ENCODE results near the gene LUC7L. TPM values are rescaled to one million over a fixed set of nuclear protein-coding genes. Genes with fewer than 3 reads are reported as not detected.

LUC7L gene
- total RNA-seq, 1 experiment from 2014 or later = 137 TPM

GRCh38 chr16:183005-183404 is 46.2 kb downstream of the LUC7L start:
- no peak overlapping the region for H3K23ac ChIP-seq (ENCODE audit: insufficient read length, low read depth, low read length)
- Mint-ChIP-seq H3K36me3 (ENCODE audit: insufficient read depth in 1 of 3, low read depth in 3 of 3) (peaks cover 6 to 22% (median 18%) of the 10 kb centered on the region in 3 experiments; a peak in 6 of 7 replicates), H3K27me3 (ENCODE audit: low read depth) (peaks cover 25% of the 10 kb centered on the region), H3K4me3 (no peak overlapping the region), H3K9me3 (no peaks in the 10 kb centered on the region; a peak in 1 of 5 replicates), H3K4me1 (no peaks in the 10 kb centered on the region), H3K27ac (peak overlapping the region in 1 of 3 experiments; percentile 59; a peak in 2 of 7 replicates)
- H3K23me2 ChIP-seq (ENCODE audit: insufficient read length, low read depth, low read length, poor library complexity, severe bottlenecking) = peaks cover 5% of the 10 kb centered on the region
- H2AK5ac ChIP-seq (ENCODE audit: insufficient read length, low read length) = no peak overlapping the region
- no peak overlapping the region for H4K8ac ChIP-seq (replicated peaks; ENCODE audit: insufficient read length, low read depth, low read length)
- TF ChIP-seq, protein P1, sequence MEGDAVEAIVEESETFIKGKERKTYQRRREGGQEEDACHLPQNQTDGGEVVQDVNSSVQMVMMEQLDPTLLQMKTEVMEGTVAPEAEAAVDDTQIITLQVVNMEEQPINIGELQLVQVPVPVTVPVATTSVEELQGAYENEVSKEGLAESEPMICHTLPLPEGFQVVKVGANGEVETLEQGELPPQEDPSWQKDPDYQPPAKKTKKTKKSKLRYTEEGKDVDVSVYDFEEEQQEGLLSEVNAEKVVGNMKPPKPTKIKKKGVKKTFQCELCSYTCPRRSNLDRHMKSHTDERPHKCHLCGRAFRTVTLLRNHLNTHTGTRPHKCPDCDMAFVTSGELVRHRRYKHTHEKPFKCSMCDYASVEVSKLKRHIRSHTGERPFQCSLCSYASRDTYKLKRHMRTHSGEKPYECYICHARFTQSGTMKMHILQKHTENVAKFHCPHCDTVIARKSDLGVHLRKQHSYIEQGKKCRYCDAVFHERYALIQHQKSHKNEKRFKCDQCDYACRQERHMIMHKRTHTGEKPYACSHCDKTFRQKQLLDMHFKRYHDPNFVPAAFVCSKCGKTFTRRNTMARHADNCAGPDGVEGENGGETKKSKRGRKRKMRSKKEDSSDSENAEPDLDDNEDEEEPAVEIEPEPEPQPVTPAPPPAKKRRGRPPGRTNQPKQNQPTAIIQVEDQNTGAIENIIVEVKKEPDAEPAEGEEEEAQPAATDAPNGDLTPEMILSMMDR (conservative IDR thresholded peaks at IDR 0.05) = no peak
- no peak overlapping the region for H3T11ph ChIP-seq (ENCODE audit: low read length)
- no peak overlapping the region for H2BK120ac ChIP-seq (ENCODE audit: low read depth, low read length, poor library complexity, severe bottlenecking)
- no peaks in the 10 kb centered on the region for H4K20me1 ChIP-seq (ENCODE audit: control insufficient read depth, insufficient read depth, insufficient read length)
- no peak overlapping the region for H2BK12ac ChIP-seq (ENCODE audit: insufficient read length, low read depth, low read length)
- H3K4ac ChIP-seq (ENCODE audit: low read depth, low read length) = no peak overlapping the region
- no peak overlapping the region for H2BK20ac ChIP-seq (ENCODE audit: low read depth, low read length, poor library complexity, severe bottlenecking)
- H2AFZ ChIP-seq (ENCODE audit: low read length) = no peak overlapping the region
- no peaks in the 10 kb centered on the region for H3K4me1 ChIP-seq (ENCODE audit: insufficient read depth, low read length)
- no peak overlapping the region for H2BK5ac ChIP-seq (ENCODE audit: insufficient read length, low read length)
- no CpG with 5 or more reads among the region's 7 CpGs for WGBS (ENCODE audit: extremely low coverage, insufficient read length, low lambda C conversion rate)
- DNase-seq = no peak
- H4K5ac ChIP-seq (ENCODE audit: insufficient read length, low read depth, low read length) = no peak overlapping the region
- no peak overlapping the region for H2BK15ac ChIP-seq (ENCODE audit: low read depth, low read length)
- no peak overlapping the region for H3K9ac ChIP-seq (ENCODE audit: extremely low read depth, insufficient read length, low read length)
- no peak overlapping the region for H3K14ac ChIP-seq (ENCODE audit: insufficient read depth, low read length)
- H4K91ac ChIP-seq (ENCODE audit: insufficient read length, low read depth, low read length) = no peak overlapping the region
- H3K27me3 ChIP-seq (ENCODE audit: insufficient read depth, low read length) = peaks cover 17% of the 10 kb centered on the region; the same call in 1 of the 2 replicates
- no peak overlapping the region for H3K4me2 ChIP-seq (ENCODE audit: insufficient read depth, insufficient read length, low read length)
- H3K27ac ChIP-seq (ENCODE audit: insufficient read length, low read depth, low read length) = no peak overlapping the region
- no peaks in the 10 kb centered on the region for H3K79me1 ChIP-seq (ENCODE audit: insufficient read depth, low read depth, low read length, poor library complexity, severe bottlenecking)
- H3K79me2 ChIP-seq (ENCODE audit: insufficient read depth, low read length) = no peaks in the 10 kb centered on the region
- no peak overlapping the region for H3K56ac ChIP-seq (ENCODE audit: insufficient read length, low read depth, low read length)
- no peak overlapping the region for H3K18ac ChIP-seq (ENCODE audit: insufficient read length, low read depth, low read length)
- no peaks in the 10 kb centered on the region for H3K9me3 ChIP-seq (ENCODE audit: control insufficient read depth, low read depth, low read length)
